Muscle layer of colon (tissue), 2 donors: ENCODE data around the gene FBXL19.

Source experiments
- H3K27ac ChIP-seq: one replicate; pipeline ENCODE4 v1.7.0; 2013; ENCODE audit warnings: low read depth, mild to moderate bottlenecking, low read length, moderate library complexity
- H3K27me3 ChIP-seq, 2 donors: one replicate each; pipeline ENCODE4 v1.7.0; 2013; ENCODE audit warnings: low read length in 2 of 2, mild to moderate bottlenecking in 2 of 2; ENCODE audit not compliant: insufficient read depth in 2 of 2, control insufficient read depth in 1 of 2
- H3K36me3 ChIP-seq: one replicate; pipeline ENCODE4 v1.7.0; 2013; ENCODE audit warnings: mild to moderate bottlenecking, low read length; ENCODE audit not compliant: insufficient read depth
- H3K4me1 ChIP-seq: one replicate; pipeline ENCODE4 v1.7.0; 2013; ENCODE audit warnings: mild to moderate bottlenecking, low read length; ENCODE audit not compliant: insufficient read depth
- H3K4me3 ChIP-seq, 2 donors: one replicate each; pipeline ENCODE4 v1.7.0; 2013; ENCODE audit warnings: low read length in 2 of 2, low read depth in 1 of 2, mild to moderate bottlenecking in 1 of 2, moderate library complexity in 1 of 2
- H3K9ac ChIP-seq: one replicate; pipeline ENCODE4 v1.7.0; 2013; ENCODE audit warnings: low read length
- H3K9me3 ChIP-seq: one replicate; pipeline ENCODE4 v1.7.0; 2013; ENCODE audit warnings: mild to moderate bottlenecking, low read length
- donor health status: abdominal sarcoma.
- donor health status: Adenocarcinoma of cecum.

FBXL19 gene

DNA sequence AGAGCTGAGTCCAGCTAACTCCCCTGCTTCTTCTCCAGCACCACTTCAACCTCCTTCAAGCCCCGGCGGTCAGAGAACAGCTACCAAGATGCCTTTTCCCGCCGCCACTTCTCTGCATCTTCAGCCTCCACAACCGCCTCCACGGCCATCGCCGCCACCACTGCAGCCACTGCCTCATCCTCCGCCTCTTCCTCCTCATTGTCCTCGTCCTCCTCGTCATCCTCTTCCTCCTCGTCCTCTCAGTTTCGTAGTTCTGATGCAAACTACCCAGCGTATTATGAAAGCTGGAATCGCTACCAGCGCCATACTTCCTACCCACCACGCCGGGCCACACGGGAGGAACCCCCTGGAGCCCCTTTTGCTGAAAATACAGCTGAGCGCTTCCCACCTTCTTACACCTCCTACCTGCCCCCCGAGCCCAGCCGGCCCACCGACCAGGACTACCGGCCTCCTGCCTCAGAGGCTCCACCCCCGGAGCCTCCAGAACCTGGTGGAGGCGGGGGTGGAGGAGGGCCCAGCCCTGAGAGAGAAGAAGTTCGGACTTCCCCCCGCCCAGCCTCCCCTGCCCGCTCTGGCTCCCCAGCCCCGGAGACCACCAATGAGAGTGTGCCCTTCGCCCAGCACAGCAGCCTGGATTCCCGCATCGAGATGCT, 41.3 kb downstream of the FBXL19 start:
- peaks cover 3% of the 10 kb centered on the region for H3K4me1 ChIP-seq
- H3K4me3 ChIP-seq, result no peak overlapping the region
- H3K27ac ChIP-seq, result no peak overlapping the region
- H3K27me3 ChIP-seq, result no peaks in the 10 kb centered on the region
- H3K9me3 ChIP-seq, result no peaks in the 10 kb centered on the region
- no peak overlapping the region for H3K9ac ChIP-seq
- peaks cover 83% of the 10 kb centered on the region for H3K36me3 ChIP-seq

DNA sequence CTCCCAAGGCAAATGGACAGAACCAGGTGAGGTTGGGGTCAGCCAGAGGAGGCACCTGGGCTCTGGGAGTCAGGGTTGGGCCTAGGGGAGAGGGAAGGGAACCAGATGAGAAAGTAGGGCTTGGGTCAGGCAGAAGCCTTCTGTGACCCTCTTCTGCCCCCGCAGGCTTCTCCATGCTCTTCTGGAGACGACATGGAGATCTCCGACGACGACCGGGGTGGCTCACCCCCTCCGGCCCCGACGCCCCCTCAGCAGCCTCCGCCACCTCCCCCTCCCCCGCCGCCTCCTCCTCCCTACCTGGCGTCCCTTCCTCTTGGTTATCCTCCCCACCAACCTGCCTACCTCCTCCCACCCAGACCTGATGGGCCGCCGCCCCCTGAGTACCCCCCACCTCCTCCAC, 42.1 kb downstream of the FBXL19 start:
- no peak overlapping the region for H3K4me3 ChIP-seq
- no peaks in the 10 kb centered on the region for H3K4me1 ChIP-seq
- H3K27me3 ChIP-seq, result no peaks in the 10 kb centered on the region
- H3K27ac ChIP-seq, result no peak overlapping the region
- H3K9me3 ChIP-seq, result no peaks in the 10 kb centered on the region
- peaks cover 77% of the 10 kb centered on the region for H3K36me3 ChIP-seq
- H3K9ac ChIP-seq, result no peak overlapping the region

DNA sequence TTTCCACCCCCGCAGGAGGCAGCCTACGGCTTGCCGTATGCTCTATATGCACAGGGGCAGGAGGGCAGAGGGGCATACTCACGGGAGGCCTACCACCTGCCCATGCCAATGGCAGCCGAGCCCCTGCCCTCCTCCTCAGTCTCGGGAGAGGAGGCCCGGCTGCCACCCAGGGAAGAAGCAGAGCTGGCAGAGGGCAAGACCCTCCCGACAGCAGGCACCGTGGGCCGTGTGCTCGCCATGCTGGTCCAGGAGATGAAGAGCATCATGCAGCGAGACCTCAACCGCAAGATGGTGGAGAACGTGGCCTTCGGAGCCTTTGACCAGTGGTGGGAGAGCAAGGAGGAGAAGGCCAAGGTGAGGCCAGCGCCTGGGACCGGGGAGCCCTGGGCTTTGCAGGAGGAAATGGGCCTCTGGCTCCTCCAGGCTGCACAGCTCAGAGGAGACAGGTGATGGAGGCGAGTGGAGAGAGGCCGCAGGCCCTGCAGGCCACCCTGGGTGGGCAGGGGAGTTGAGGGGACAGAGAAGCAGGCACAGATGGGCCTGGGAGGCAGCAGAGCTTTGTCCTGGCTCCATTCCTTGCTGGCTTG, 42.8 kb downstream of the FBXL19 start:
- Histone ChIP-seq H3K4me1 (no peaks in the 10 kb centered on the region), H3K36me3 (peaks cover 79% of the 10 kb centered on the region), H3K27ac (no peak overlapping the region), H3K9ac (no peak overlapping the region), H3K9me3 (no peaks in the 10 kb centered on the region), H3K27me3 (no peaks in the 10 kb centered on the region), H3K4me3 (no peak overlapping the region)

DNA sequence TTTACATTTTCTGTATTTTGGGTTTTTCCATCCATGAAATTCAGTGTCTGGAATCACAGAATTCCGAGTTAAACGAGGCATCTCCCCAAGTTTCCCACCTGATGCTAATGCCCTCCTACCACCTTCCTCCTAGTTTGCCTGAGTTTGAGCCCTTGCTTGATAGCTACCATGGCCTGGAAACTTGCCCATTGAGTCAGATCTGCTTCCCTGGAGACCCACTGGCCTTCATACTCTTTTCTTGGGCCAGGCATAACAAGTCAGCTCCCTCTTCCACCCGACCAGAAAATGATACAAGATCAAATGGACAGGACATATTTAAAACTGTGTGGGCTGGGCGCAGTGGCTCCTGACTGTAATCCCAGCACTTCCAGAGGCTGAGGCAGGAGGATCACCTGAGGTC, 44.4 kb downstream of the FBXL19 start:
- no peaks in the 10 kb centered on the region for H3K27me3 ChIP-seq
- H3K36me3 ChIP-seq, result peaks cover 79% of the 10 kb centered on the region
- H3K4me1 ChIP-seq, result no peaks in the 10 kb centered on the region
- no peak overlapping the region for H3K4me3 ChIP-seq
- no peak overlapping the region for H3K27ac ChIP-seq
- no peaks in the 10 kb centered on the region for H3K9me3 ChIP-seq
- no peak overlapping the region for H3K9ac ChIP-seq

DNA sequence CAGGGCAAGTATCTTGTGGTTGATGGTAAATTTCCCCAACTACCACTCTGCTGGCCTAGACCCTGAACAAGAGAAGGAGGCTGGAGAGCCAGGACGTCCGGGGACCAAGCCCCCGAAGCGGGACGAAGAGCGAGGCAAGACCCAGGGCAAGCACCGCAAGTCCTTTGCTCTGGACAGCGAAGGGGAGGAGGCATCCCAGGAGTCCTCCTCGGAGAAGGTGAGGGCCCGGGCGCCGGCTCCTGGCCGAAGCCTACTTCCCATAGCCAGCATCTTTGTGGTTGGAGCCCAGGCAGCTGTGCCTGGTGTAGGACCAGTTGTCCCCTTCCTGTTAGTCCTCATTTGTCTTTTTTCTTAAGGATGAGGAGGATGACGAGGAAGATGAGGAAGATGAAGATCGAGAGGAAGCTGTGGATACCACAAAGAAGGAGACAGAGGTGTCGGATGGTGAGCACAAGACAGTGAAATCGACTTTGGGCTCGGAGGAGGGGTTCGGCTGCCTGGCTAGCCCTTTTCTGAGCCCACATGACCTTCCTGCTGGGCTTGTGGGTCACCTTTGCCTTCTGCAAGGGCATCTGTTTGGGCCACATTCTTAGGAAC, 46.0 kb downstream of the FBXL19 start:
- H3K36me3 ChIP-seq, result peaks cover 81% of the 10 kb centered on the region
- H3K9ac ChIP-seq, result no peak overlapping the region
- no peak overlapping the region for H3K4me3 ChIP-seq
- H3K4me1 ChIP-seq, result no peaks in the 10 kb centered on the region
- no peak overlapping the region for H3K27ac ChIP-seq
- H3K9me3 ChIP-seq, result no peaks in the 10 kb centered on the region
- H3K27me3 ChIP-seq, result no peaks in the 10 kb centered on the region

DNA sequence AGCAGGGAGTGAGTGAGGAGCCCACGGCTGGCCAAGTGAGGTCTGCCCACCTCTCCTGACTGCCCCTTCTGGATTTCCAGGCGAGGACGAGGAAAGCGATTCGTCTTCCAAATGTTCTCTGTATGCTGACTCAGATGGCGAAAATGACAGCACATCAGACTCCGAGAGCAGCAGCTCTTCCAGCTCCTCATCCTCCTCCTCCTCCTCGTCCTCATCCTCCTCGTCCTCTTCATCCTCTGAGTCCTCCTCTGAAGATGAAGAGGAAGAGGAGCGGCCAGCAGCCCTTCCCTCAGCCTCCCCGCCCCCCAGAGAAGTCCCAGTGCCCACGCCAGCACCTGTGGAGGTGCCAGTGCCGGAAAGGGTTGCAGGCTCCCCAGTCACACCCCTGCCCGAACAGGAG, 47.9 kb downstream of the FBXL19 start:
- Histone ChIP-seq H3K9me3 (no peaks in the 10 kb centered on the region), H3K36me3 (peaks cover 80% of the 10 kb centered on the region), H3K4me3 (no peak overlapping the region), H3K27ac (no peak overlapping the region), H3K4me1 (no peaks in the 10 kb centered on the region), H3K27me3 (no peaks in the 10 kb centered on the region), H3K9ac (no peak overlapping the region)

DNA sequence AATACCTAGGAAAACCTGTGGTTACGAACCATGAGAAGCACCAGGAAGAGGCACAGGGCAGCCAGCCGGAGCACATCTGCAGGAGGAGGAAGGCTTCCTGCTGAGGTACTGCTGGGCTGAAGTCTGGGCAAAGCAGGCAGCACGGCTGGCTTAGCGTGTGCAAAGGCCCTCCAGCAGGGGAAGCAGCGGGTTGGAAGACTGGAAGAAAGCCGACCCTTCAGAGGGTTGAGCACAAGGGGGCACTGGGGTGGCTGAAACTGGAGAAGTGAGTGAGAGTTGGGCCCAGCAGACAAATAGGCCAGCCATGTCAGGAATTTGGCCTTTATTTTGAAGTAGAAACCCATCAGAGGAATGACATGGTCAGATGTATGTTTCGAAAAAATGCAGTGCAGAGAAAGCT, 49.5 kb downstream of the FBXL19 start:
- H3K9me3 ChIP-seq, result no peaks in the 10 kb centered on the region
- H3K4me3 ChIP-seq, result no peak overlapping the region
- H3K27me3 ChIP-seq, result no peaks in the 10 kb centered on the region
- H3K27ac ChIP-seq, result no peak overlapping the region
- no peak overlapping the region for H3K9ac ChIP-seq
- peaks cover 79% of the 10 kb centered on the region for H3K36me3 ChIP-seq
- H3K4me1 ChIP-seq, result no peaks in the 10 kb centered on the region

DNA sequence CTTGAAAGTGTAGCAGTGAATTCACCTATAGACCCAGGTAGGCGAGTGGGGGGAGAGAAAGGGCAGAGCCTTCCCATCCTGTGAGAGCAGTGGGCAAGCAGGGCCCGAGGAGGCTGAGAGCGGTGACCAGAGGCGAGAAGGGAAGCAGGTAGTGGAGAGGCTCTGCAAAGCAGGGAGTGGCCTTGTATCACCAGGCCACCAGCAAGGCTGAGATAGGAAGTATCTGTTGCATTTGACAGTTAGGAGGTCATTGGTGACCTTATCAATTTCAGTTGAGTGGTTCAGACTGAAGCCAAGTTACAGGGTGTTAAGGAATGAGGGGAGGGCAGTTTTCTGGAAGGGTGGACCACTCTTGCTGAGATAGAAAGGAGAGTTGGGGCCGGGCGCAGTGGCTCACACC, 51.0 kb downstream of the FBXL19 start:
- Histone ChIP-seq H3K27ac (no peak overlapping the region), H3K4me3 (no peak overlapping the region), H3K4me1 (no peaks in the 10 kb centered on the region), H3K36me3 (peaks cover 78% of the 10 kb centered on the region), H3K27me3 (no peaks in the 10 kb centered on the region), H3K9me3 (no peaks in the 10 kb centered on the region), H3K9ac (no peak overlapping the region)

DNA sequence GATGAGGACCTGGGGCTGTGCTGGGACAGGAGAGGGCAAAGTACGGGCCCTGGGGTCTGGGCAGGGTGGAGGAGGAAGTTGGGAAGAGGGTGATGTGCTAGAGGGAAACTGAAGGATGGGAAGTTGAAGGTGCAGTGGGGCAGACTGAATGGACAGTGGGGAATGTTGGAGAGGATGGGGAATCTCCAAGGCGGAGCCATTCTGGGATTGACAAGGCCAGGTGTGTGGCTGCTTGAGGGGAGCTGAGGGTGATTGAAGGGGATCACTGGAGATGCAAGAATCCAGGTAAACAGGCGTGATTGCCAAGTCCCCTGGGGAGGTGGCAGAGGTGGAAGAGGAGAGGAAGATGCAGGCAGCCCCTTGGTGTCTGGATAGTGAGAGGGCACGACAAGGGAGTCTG, 53.1 kb downstream of the FBXL19 start:
- H3K27me3 ChIP-seq, result no peaks in the 10 kb centered on the region
- H3K4me1 ChIP-seq, result no peaks in the 10 kb centered on the region
- no peaks in the 10 kb centered on the region for H3K9me3 ChIP-seq
- no peak overlapping the region for H3K4me3 ChIP-seq
- H3K36me3 ChIP-seq, result peaks cover 70% of the 10 kb centered on the region
- H3K27ac ChIP-seq, result no peak overlapping the region
- no peak overlapping the region for H3K9ac ChIP-seq

DNA sequence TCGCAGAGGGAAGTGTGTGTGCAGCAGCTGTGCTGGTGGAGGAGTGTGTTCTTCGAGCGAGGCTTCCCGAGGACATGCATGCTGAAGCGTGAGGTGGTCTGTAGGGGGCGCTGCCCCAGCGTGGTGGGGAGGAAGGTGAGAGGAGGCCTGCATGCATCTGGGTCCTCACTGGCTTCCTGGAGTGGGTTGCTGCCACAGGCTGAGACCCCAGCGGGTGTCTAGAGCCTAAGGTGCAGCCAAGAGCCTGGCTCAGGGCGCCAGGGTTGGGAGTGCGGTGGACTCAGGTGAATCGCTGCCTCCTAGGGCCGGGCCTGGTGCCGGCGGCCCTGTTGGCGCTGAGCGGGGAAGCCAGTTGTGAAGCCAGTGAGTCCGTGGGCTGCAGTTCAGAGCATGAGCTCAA, 54.1 kb downstream of the FBXL19 start:
- no peaks in the 10 kb centered on the region for H3K4me1 ChIP-seq
- no peak overlapping the region for H3K4me3 ChIP-seq
- H3K27me3 ChIP-seq, result no peaks in the 10 kb centered on the region
- no peak overlapping the region for H3K9ac ChIP-seq
- H3K27ac ChIP-seq, result no peak overlapping the region
- peaks cover 65% of the 10 kb centered on the region for H3K36me3 ChIP-seq
- no peaks in the 10 kb centered on the region for H3K9me3 ChIP-seq

DNA sequence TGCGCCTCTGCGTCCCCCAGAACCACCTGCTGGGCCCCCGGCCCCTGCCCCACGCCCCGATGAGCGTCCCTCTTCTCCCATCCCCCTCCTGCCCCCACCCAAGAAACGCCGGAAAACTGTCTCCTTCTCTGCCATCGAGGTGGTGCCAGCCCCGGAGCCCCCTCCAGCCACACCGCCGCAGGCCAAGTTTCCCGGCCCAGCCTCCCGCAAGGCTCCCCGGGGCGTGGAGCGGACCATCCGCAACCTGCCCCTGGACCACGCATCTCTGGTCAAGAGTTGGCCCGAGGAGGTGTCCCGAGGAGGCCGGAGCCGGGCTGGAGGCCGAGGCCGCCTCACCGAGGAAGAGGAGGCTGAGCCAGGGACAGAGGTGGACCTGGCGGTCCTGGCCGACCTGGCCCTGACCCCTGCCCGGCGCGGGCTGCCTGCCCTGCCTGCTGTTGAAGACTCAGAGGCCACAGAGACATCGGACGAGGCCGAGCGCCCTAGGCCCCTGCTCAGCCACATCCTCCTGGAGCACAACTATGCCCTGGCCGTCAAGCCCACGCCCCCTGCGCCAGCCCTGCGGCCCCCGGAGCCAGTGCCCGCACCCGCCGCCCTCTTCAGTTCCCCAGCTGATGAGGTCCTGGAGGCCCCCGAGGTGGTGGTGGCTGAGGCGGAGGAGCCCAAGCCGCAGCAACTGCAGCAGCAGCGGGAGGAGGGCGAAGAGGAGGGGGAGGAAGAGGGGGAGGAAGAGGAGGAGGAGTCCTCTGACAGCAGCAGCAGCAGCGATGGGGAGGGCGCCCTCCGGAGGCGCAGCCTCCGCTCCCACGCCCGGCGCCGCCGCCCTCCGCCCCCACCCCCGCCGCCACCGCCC, 56.0 kb downstream of the FBXL19 start:
- Histone ChIP-seq H3K4me3 (no peak overlapping the region), H3K9ac (no peak overlapping the region), H3K27ac (no peak overlapping the region), H3K4me1 (no peaks in the 10 kb centered on the region), H3K36me3 (peaks cover 48% of the 10 kb centered on the region), H3K27me3 (no peaks in the 10 kb centered on the region), H3K9me3 (no peaks in the 10 kb centered on the region)
